Activated CD4-positive, alpha-beta T cell treated with anti-CD3 and anti-CD28 coated beads for 48 hours (primary cell): ENCODE results near the gene NOP56.

Experiments used
- DNase-seq: peaks from one replicate; pipeline ENCODE4 v3.0.0-alpha.2; 2020

Gene NOP56

GRCh38 chr20:2706688-2707352, 54.4 kb downstream of the NOP56 start:
- no peak for DNase-seq

GRCh38 chr20:2707353-2708072, 55.1 kb downstream of the NOP56 start:
- DNase-seq = no peak
